ENCODE measurements around the gene POLE.

POLE gene, protein sequence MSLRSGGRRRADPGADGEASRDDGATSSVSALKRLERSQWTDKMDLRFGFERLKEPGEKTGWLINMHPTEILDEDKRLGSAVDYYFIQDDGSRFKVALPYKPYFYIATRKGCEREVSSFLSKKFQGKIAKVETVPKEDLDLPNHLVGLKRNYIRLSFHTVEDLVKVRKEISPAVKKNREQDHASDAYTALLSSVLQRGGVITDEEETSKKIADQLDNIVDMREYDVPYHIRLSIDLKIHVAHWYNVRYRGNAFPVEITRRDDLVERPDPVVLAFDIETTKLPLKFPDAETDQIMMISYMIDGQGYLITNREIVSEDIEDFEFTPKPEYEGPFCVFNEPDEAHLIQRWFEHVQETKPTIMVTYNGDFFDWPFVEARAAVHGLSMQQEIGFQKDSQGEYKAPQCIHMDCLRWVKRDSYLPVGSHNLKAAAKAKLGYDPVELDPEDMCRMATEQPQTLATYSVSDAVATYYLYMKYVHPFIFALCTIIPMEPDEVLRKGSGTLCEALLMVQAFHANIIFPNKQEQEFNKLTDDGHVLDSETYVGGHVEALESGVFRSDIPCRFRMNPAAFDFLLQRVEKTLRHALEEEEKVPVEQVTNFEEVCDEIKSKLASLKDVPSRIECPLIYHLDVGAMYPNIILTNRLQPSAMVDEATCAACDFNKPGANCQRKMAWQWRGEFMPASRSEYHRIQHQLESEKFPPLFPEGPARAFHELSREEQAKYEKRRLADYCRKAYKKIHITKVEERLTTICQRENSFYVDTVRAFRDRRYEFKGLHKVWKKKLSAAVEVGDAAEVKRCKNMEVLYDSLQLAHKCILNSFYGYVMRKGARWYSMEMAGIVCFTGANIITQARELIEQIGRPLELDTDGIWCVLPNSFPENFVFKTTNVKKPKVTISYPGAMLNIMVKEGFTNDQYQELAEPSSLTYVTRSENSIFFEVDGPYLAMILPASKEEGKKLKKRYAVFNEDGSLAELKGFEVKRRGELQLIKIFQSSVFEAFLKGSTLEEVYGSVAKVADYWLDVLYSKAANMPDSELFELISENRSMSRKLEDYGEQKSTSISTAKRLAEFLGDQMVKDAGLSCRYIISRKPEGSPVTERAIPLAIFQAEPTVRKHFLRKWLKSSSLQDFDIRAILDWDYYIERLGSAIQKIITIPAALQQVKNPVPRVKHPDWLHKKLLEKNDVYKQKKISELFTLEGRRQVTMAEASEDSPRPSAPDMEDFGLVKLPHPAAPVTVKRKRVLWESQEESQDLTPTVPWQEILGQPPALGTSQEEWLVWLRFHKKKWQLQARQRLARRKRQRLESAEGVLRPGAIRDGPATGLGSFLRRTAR (N-terminal part only)

DNA sequence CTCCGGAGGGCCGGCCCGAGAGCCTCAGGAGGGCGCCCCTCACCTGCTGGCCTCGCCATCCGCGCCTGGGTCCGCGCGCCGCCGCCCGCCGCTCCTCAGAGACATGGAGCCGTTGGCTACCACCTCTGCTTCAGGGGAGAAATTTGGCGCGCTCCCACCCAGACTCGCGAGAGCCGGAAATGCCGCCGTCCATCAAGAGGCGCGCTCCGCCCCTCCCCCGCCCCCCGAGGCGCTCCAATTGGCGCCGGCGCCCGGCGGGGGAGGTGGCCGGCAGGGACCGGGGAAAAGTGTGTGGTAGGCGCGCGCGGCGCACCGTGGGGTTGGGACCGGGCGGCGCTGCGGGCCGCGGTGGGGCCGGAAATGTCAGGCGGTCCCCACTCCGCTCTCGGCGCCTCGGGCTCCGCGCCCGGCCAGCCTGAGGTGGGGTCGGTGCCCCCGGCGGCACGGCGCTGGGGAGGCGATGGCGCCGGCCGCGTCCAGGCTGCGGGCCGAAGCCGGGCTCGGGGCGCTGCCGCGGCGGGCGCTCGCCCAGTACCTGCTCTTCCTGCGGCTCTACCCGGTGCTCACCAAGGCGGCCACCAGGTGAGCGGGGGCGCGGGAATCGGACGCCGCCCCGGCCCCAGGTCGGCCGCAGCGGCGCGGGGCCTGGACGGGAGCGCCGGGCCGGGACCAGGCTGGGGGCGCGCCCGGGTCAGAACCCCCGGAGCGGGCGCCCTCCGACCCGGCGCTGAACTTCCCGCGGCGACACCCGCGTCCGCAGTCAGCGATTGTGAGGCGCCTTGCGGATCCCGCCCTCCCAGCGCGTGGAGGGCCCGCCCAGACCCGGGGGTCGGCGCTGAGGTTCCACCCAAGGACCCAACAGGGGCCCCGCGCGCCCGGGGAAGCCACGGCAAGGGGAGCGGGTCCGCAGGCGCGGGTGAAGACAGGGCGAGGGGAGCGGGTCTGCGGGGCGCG, at the start of gene POLE, which contains the start of gene PXMP2:
Gene POLE, minus strand, starts transcription at position 132 of the 954 bp plus-strand sequence. Its CDS starts 27 bp downstream, at position 105.
Gene PXMP2, plus strand, starts transcription at position 377 of the 954 bp plus-strand sequence. Its CDS starts 84 bp downstream, at position 461.
- DNase-seq (ENCODE audit: low read depth in 2 of 2), result peak; percentile 94 to 96

- no peak for DNase-seq (ENCODE audit: low read depth in 2 of 2)
These were observed 49.8 kb upstream of the POLE start for GRCh38 chr12:132736913-132737312.

GRCh38 chr12:132736378-132736777, 49.2 kb upstream of the POLE start:
- no peak for DNase-seq (ENCODE audit: low read depth in 2 of 2)

GRCh38 chr12:132735496-132735895, 48.4 kb upstream of the POLE start:
- DNase-seq (ENCODE audit: low read depth in 2 of 2), result no peak

DNA sequence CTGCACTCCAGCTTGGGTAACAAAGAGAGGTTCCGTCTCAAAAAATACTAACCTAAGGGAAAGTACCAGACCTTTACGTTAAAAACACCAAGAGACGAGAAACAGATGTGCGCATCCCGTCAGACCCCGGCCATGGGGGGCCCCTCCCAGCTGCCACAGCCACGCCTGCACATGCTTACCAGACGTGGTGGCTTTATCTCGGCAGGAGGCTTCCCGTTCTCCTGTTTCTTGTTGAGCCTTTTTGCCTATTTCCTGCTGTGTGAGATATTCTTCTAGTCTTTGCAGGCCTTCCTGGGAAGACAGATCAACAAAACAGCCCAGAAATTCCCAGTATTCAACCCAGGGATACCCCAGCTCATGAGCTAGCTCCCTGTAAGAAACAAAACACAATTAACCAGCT, 47.1 kb upstream of the POLE start:
- DNase-seq (ENCODE audit: low read depth in 2 of 2), result no peak

- no peak for DNase-seq (ENCODE audit: low read depth in 2 of 2)
These were observed 44.4 kb upstream of the POLE start for GRCh38 chr12:132731574-132731973.

GRCh38 chr12:132730353-132730752, 43.2 kb upstream of the POLE start:
- DNase-seq (ENCODE audit: low read depth in 2 of 2), result no peak

DNA sequence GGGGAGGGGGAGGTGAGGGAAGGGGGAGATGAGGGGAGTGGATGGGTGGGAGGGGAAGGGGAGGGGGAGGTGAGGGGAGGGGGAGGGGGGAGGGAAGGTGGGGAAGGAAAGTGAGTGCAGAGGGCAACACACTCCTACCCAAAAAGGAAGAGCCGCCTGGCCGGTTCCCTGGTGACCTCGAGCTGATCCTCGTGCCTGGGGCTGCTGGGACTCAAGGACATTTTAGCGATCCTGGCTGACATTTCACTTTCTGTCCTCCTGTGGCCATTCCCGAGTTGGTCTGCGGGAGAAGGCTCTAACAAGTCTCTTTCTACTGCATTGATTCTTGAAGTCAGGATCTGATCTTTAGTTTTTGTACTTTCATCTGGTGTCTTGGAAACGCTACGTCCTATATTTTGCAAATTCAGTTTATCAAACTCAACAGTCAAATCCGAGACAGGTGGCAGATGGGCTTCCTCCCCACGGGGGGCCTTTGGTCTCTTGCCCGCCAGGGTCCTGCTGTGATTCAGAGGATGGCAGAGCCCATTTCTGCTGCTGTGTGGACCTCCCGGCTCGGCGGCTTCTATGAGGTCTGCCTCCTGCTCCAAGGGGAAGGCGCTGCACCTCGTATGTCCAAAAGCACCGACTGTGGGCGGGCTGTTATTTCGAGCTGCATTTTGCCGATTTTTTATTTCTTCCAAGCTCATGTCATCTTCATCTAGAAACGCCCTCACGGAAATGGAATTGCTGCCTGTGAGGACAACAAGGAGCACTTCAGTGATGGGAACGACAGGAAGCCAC, 42.6 kb upstream of the POLE start:
- DNase-seq (ENCODE audit: low read depth in 2 of 2), result no peak

- DNase-seq (ENCODE audit: low read depth in 2 of 2), result no peak
These were observed 41.4 kb upstream of the POLE start for GRCh38 chr12:132728502-132728901.

DNA sequence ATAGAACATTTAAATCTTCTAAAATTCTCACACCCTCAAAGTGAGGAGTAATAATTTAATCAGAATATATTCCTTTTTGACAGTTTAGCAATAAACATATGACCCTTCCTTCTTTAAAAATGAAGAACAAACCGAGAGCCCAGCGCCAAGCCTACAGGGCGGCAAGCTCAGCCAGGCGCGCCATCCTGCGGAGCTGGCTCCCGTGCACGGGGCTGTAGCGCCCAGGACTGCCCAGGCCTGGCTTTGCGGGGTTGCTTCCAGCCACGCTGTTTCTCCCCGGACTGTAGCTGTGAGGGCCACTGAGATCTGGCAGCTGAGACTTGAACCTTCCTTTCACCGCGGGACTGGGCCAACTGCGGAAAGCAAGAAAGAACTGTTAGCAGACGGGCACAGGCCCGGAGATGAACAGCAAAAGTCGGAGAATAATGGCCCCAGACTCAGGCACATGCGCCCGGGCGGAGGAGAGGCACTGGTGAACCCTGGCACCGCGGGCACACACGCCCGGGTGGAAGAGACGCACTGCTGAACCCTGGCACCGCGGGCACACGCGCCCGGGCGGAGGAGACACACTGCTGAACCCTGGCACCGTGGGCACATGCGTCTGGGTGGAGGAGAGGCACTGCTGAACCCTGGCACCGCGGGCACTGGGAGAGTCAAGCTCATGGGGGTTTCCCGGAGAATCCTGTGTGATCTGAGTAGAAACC, 40.1 kb upstream of the POLE start:
- no peak for DNase-seq (ENCODE audit: low read depth in 2 of 2)

- no peak for DNase-seq (ENCODE audit: low read depth in 2 of 2)
These were observed 39.2 kb upstream of the POLE start for GRCh38 chr12:132726386-132726785.

DNA sequence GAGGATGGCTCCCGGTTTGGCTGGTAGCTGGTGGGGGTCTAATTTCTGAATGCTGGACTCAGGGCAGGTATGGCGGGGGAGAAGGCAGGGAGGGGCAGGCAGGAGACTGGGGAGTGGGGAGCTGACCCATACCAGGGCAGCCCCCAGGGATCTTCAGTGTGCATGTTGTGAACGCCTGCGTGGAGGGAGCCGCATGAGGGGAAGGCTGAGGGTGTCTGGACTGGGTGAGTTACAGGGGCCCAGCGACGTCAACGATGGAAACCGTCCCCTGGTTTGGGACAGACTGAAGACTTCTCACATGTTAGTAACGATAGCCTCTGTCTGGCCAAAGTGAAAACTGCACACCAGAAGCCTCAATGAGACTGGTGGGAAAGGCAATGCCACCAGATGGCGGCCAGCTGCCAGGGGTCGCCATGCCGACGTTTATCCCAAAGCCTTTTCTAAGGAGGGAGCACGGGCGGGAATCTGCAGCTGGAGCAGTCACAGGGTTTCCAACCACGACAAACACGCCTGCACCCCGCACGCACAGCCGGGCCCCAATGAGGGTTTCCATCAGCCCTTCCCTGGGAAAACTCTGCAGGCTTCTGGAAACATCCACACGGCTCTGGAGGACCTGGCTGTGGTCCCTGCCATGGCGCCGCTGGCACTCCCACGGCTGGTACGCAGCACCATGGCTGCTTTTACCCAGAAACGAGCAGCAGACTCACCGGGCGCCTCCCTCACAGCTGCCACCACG, 37.5 kb upstream of the POLE start:
- no peak for DNase-seq (ENCODE audit: low read depth in 2 of 2)

- no peak for DNase-seq (ENCODE audit: low read depth in 2 of 2)
These were observed 36.6 kb upstream of the POLE start for GRCh38 chr12:132723764-132724140.

GRCh38 chr12:132723015-132723763, 36.0 kb upstream of the POLE start:
- DNase-seq (ENCODE audit: low read depth in 2 of 2), result no peak

DNA sequence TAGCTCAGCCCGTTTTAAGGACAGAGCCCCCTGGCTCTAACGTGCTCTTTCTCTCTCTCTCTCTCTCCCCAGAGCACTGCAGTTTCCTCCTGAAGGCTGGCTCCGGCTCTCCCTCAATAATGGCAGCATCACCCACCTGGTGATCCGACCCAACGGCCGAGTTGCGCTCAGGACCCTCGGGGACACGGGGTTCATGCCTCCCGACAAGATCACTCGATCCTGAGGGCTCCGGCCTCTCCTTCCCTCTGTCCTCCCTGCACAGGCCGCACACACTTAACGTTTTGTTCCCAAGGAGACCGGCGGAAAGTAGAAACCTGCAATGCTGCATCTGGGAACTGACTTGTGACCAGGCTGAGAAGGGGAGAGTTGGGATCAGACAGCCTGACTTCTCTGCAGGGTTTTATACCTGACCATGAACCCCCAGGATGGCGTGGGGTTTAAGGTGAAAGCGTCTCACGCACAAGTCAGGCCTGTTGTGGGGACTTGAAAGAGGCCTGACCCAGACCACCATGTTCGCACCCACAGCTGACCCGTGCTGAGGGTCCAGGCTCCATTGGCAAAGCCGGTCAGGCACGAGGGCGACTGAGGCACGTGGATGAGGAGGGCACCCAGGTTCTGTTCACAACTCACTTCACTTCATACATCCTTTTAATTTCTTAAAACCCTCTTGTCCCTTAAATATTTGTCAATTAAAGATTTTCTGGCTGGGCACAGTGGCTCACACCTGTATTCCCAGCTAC, 33.6 kb upstream of the POLE start:
- no peak for DNase-seq (ENCODE audit: low read depth in 2 of 2)

GRCh38 chr12:132719954-132720324, 32.8 kb upstream of the POLE start:
- DNase-seq (ENCODE audit: low read depth in 2 of 2), result no peak
